Muscle of leg (tissue), 11 donors: Measurements from ENCODE around the gene TAF4. TPM values are rescaled to one million over a fixed set of nuclear protein-coding genes. Genes with fewer than 3 reads are reported as not detected.
"Not testable (repeated sequence)": the region's sequence is repeated elsewhere in the genome, so short reads cannot be mapped to it uniquely, and the experiment has no call there.

Source experiments
- DNase-seq: peaks from one replicate; pipeline ENCODE4 v3.0.0; 2013
- H3K27ac ChIP-seq: one replicate; pipeline ENCODE4 v1.5.1; 2013; ENCODE audit warnings: mild to moderate bottlenecking, low read length, control low read depth
- H3K27me3 ChIP-seq: one replicate; pipeline ENCODE4 v1.6.1; 2013; ENCODE audit warnings: low read length; ENCODE audit not compliant: control insufficient read depth, insufficient read depth
- H3K36me3 ChIP-seq: one replicate; pipeline ENCODE4 v1.6.1; 2013; ENCODE audit warnings: low read length; ENCODE audit not compliant: control insufficient read depth, insufficient read depth
- H3K4me1 ChIP-seq: one replicate; pipeline ENCODE4 v1.6.1; 2013; ENCODE audit warnings: low read length; ENCODE audit not compliant: control insufficient read depth, insufficient read depth
- H3K4me3 ChIP-seq: one replicate; pipeline ENCODE4 v1.5.1; 2013; ENCODE audit warnings: low read length, control low read depth
- H3K9me3 ChIP-seq: replicated peaks from 2 replicates; pipeline ENCODE4 v1.6.1; 2013; ENCODE audit warnings: low read depth, low read length; ENCODE audit not compliant: control insufficient read depth
- whole genome bisulfite sequencing: methylation state at CpG from one replicate; pipeline ENCODE4 v1.1.5; 2013; ENCODE audit warnings: missing lambda C conversion rate; ENCODE audit not compliant: insufficient coverage; 5-methylcytosine and 5-hydroxymethylcytosine counted together
- polyA plus RNA-seq, 8 donors: library from polyadenylated mRNA; unstranded; fragments of 120-200 nt; gene quantifications; one replicate each; pipeline versions ENCODE4 v1.2.1 to v1.2.3, GENCODE V29; 2013; ENCODE audit warnings: inconsistent platforms in 1 of 8, low replicate concordance in 1 of 8; ENCODE audit not compliant: insufficient read length in 8 of 8, insufficient read depth in 1 of 8
- total RNA-seq: library from RNA; stranded (reverse); fragments of 120-200 nt; gene quantifications from one replicate; pipeline ENCODE4 v1.2.4, GENCODE V29; 2013

The TAF4 gene
- total and polyA plus RNA-seq, 9 donors = 5.1 to 21.5 (median 11.7) TPM

GRCh38 chr20:61972636-61973508, 92.8 kb downstream of the TAF4 start:
- no peak for DNase-seq
- peaks cover 33% of the 10 kb centered on the region for H3K36me3 ChIP-seq
- WGBS = 94% methylated on average over 23 of the region's 27 CpGs

GRCh38 chr20:61971595-61971994, 94.1 kb downstream of the TAF4 start:
- H3K4me3 ChIP-seq, H3K9me3 ChIP-seq, H3K27me3 ChIP-seq, H3K4me1 ChIP-seq, DNase-seq, H3K27ac ChIP-seq: not testable (repeated sequence)
- peaks cover 31% of the 10 kb centered on the region for H3K36me3 ChIP-seq
- WGBS = 91% methylated on average over 9 of the region's 13 CpGs

More at GRCh38 chr20:61972636-61973508, 92.8 kb downstream of the TAF4 start:
- Histone ChIP-seq H3K9me3 (peaks cover 2% of the 10 kb centered on the region), H3K27ac (no peak overlapping the region), H3K4me1 (no peaks in the 10 kb centered on the region), H3K4me3 (no peak overlapping the region), H3K27me3 (no peaks in the 10 kb centered on the region)

GRCh38 chr20:61970357-61970756, 95.3 kb downstream of the TAF4 start:
- no peak overlapping the region for H3K4me3 ChIP-seq
- H3K9me3 ChIP-seq = peaks cover 2% of the 10 kb centered on the region
- peaks cover 13% of the 10 kb centered on the region for H3K27me3 ChIP-seq
- no peak for DNase-seq
- peaks cover 26% of the 10 kb centered on the region for H3K36me3 ChIP-seq
- 97% methylated on average over 8 of the region's 14 CpGs for WGBS
- H3K27ac ChIP-seq = no peak overlapping the region
- H3K4me1 ChIP-seq = no peaks in the 10 kb centered on the region

GRCh38 chr20:61969806-61970205, 95.9 kb downstream of the TAF4 start:
- Histone ChIP-seq H3K4me1 (no peaks in the 10 kb centered on the region), H3K27me3 (peaks cover 18% of the 10 kb centered on the region), H3K4me3 (no peak overlapping the region), H3K9me3 (peaks cover 2% of the 10 kb centered on the region), H3K27ac (no peak overlapping the region), H3K36me3 (peaks cover 26% of the 10 kb centered on the region)
- WGBS = 89% methylated on average over 19 of the region's 27 CpGs
- no peak for DNase-seq

- H3K27me3 ChIP-seq = peaks cover 25% of the 10 kb centered on the region
- no peak for DNase-seq
- H3K27ac ChIP-seq = no peak overlapping the region
- H3K4me1 ChIP-seq = no peaks in the 10 kb centered on the region
- H3K9me3 ChIP-seq = peaks cover 2% of the 10 kb centered on the region
- no peak overlapping the region for H3K4me3 ChIP-seq
- 78% methylated on average over 11 of the region's 11 CpGs for WGBS
- H3K36me3 ChIP-seq = peaks cover 22% of the 10 kb centered on the region
Observed at GRCh38 chr20:61968932-61969331, 96.7 kb downstream of the TAF4 start.

GRCh38 chr20:61968036-61968810, 97.5 kb downstream of the TAF4 start:
- Histone ChIP-seq H3K27ac (no peak overlapping the region), H3K36me3 (peaks cover 15% of the 10 kb centered on the region), H3K27me3 (peaks cover 25% of the 10 kb centered on the region), H3K4me1 (no peaks in the 10 kb centered on the region), H3K4me3 (no peak overlapping the region), H3K9me3 (peaks cover 2% of the 10 kb centered on the region)
- no peak for DNase-seq
- 50% methylated on average over 16 of the region's 22 CpGs for WGBS

GRCh38 chr20:61967300-61967699, 98.4 kb downstream of the TAF4 start:
- H3K4me3 ChIP-seq = no peak overlapping the region
- 43% methylated on average over 4 of the region's 7 CpGs for WGBS
- no peaks in the 10 kb centered on the region for H3K4me1 ChIP-seq
- DNase-seq = no peak
- peaks cover 6% of the 10 kb centered on the region for H3K36me3 ChIP-seq
- H3K27me3 ChIP-seq = peaks cover 27% of the 10 kb centered on the region
- H3K9me3 ChIP-seq = peaks cover 2% of the 10 kb centered on the region
- no peak overlapping the region for H3K27ac ChIP-seq

GRCh38 chr20:61966492-61967244, 99.0 kb downstream of the TAF4 start:
- Histone ChIP-seq H3K9me3 (no peaks in the 10 kb centered on the region), H3K27me3 (peaks cover 27% of the 10 kb centered on the region), H3K4me1 (no peaks in the 10 kb centered on the region), H3K4me3 (no peak overlapping the region), H3K27ac (no peak overlapping the region), H3K36me3 (peaks cover 3% of the 10 kb centered on the region)
- 77% methylated on average over 22 of the region's 25 CpGs for WGBS
- DNase-seq = no peak

GRCh38 chr20:61965606-61966491, 99.8 kb downstream of the TAF4 start:
- Histone ChIP-seq H3K27ac (no peak overlapping the region), H3K4me1 (no peaks in the 10 kb centered on the region), H3K27me3 (peaks cover 27% of the 10 kb centered on the region), H3K4me3 (no peak overlapping the region), H3K36me3 (peaks cover 3% of the 10 kb centered on the region), H3K9me3 (no peaks in the 10 kb centered on the region)
- WGBS = 13% methylated on average over 22 of the region's 49 CpGs
- no peak for DNase-seq
